ENCODE results near the gene TUBB1. TPM values are rescaled to one million over a fixed set of nuclear protein-coding genes. Genes with fewer than 3 reads are reported as not detected.
"Not testable (repeated sequence)": the region's sequence is repeated elsewhere in the genome, so short reads cannot be mapped to it uniquely, and the experiment has no call there.

Gene TUBB1
- total RNA-seq, 4 donors from 2014 or later: 0.17 TPM; not detected in 3

- 34% methylated on average over 17 of the region's 17 CpGs for WGBS
- Histone ChIP-seq H3K4me3 (peak overlapping the region; percentile 1), H3K9me3 (no peaks in the 10 kb centered on the region), H3K4me1 (peaks cover 34% of the 10 kb centered on the region), H3K36me3 (no peaks in the 10 kb centered on the region), H3K27me3 (no peaks in the 10 kb centered on the region), H3K27ac (peak overlapping the region; percentile 16)
- no peak for DNase-seq (ENCODE audit: low spot score in 2 of 2)
- TF ChIP-seq POLR2AphosphoS5 (IDR thresholded peaks at IDR 0.05) (peak in 1 of 3 donors; percentile 16), CTCF (IDR thresholded peaks at IDR 0.05) (no peak)
These were observed 8.0 kb upstream of the TUBB1 start for GRCh38 chr20:59010995-59011873.

- WGBS: 91% methylated on average over 3 of the region's 3 CpGs
These were observed 7.4 kb upstream of the TUBB1 start for GRCh38 chr20:59011874-59012157.

GRCh38 chr20:59013031-59013951 lies 5.9 kb upstream of the TUBB1 start:
- no peaks in the 10 kb centered on the region for H3K9me3 ChIP-seq
- no peak overlapping the region for H3K4me3 ChIP-seq
- no peaks in the 10 kb centered on the region for H3K27me3 ChIP-seq
- H3K36me3 ChIP-seq: no peaks in the 10 kb centered on the region
- H3K27ac ChIP-seq: no peak overlapping the region
- peaks cover 25% of the 10 kb centered on the region for H3K4me1 ChIP-seq
- WGBS: 86% methylated on average over 17 of the region's 17 CpGs
- TF ChIP-seq POLR2A (IDR thresholded peaks at IDR 0.05): no peak
- DNase-seq (ENCODE audit: low spot score in 2 of 2): no peak

More at GRCh38 chr20:59011874-59012157, 7.4 kb upstream of the TUBB1 start:
- not testable (repeated sequence) for H3K4me3 ChIP-seq; DNase-seq (ENCODE audit: low spot score in 2 of 2); H3K36me3 ChIP-seq; H3K27me3 ChIP-seq; H3K9me3 ChIP-seq
- Histone ChIP-seq H3K27ac (peak overlapping the region; percentile 11), H3K4me1 (peaks cover 30% of the 10 kb centered on the region)

- TF ChIP-seq POLR2A (IDR thresholded peaks at IDR 0.05): no peak
- TF ChIP-seq EP300 (IDR thresholded peaks at IDR 0.05): no peak
- no peak for TF ChIP-seq CTCF (IDR thresholded peaks at IDR 0.05)
- no peak for TF ChIP-seq POLR2AphosphoS5 (IDR thresholded peaks at IDR 0.05)
- Histone ChIP-seq H3K27ac (no peak overlapping the region), H3K9me3 (no peaks in the 10 kb centered on the region), H3K4me3 (no peak overlapping the region), H3K36me3 (no peaks in the 10 kb centered on the region), H3K4me1 (peaks cover 25% of the 10 kb centered on the region), H3K27me3 (no peaks in the 10 kb centered on the region)
- 60% methylated on average over 13 of the region's 13 CpGs for WGBS
- DNase-seq (ENCODE audit: low spot score in 2 of 2): no peak
These were observed 5.1 kb upstream of the TUBB1 start for GRCh38 chr20:59013959-59014608.

GRCh38 chr20:59014680-59015389 lies 4.4 kb upstream of the TUBB1 start:
- Histone ChIP-seq H3K4me3 (no peak overlapping the region), H3K27ac (no peak overlapping the region), H3K4me1 (peaks cover 22% of the 10 kb centered on the region), H3K27me3 (no peaks in the 10 kb centered on the region), H3K9me3 (no peaks in the 10 kb centered on the region), H3K36me3 (no peaks in the 10 kb centered on the region)
- WGBS: 92% methylated on average over 9 of the region's 17 CpGs
- DNase-seq (ENCODE audit: low spot score in 2 of 2): no peak
- TF ChIP-seq POLR2A (IDR thresholded peaks at IDR 0.05) (no peak), EP300 (IDR thresholded peaks at IDR 0.05) (no peak), CTCF (IDR thresholded peaks at IDR 0.05) (no peak), POLR2AphosphoS5 (IDR thresholded peaks at IDR 0.05) (no peak)

Measured in suprapubic skin (tissue), 4 donors.